Lower leg skin (tissue), 3 donors: ENCODE results near the gene CEP128.

Source experiments
- POLR2A ChIP-seq, 2 donors: fragments of 450-650 bp; IDR thresholded peaks; one replicate each; pipeline ENCODE4 v1.6.1; 2016 to 2017; ENCODE audit warnings: antibody characterized with exemption in 2 of 2, mild to moderate bottlenecking in 1 of 2, moderate library complexity in 1 of 2
- TF ChIP-seq, protein P1 (sequence below), 3 donors: fragments of 450-650 bp; IDR thresholded peaks; one replicate each; pipeline ENCODE4 v1.5.1; 2016; ENCODE audit warnings: antibody characterized with exemption in 3 of 3, mild to moderate bottlenecking in 3 of 3, moderate library complexity in 2 of 3

DNA sequence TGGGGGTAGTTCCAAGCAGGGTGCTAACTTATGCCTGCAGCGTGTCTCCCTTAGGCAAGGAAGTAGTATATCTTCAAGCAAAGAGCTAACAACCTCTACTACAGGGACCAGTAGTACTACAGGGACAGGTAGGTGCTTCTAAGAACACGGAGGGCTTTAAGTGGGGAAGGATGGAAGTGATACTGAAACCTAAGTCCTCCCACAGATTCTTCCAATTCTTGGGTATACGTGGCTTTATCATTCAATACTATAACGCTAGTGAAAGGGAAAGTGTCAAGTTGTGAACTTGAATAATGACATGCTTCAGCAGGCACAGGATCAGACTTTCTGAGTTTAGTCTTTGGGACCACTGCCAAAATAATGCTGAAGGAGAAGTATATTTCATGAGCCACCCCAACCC is 241.7 kb downstream of the CEP128 start:
- no peak for TF ChIP-seq POLR2A (IDR thresholded peaks at IDR 0.05)
- TF ChIP-seq, protein P1, sequence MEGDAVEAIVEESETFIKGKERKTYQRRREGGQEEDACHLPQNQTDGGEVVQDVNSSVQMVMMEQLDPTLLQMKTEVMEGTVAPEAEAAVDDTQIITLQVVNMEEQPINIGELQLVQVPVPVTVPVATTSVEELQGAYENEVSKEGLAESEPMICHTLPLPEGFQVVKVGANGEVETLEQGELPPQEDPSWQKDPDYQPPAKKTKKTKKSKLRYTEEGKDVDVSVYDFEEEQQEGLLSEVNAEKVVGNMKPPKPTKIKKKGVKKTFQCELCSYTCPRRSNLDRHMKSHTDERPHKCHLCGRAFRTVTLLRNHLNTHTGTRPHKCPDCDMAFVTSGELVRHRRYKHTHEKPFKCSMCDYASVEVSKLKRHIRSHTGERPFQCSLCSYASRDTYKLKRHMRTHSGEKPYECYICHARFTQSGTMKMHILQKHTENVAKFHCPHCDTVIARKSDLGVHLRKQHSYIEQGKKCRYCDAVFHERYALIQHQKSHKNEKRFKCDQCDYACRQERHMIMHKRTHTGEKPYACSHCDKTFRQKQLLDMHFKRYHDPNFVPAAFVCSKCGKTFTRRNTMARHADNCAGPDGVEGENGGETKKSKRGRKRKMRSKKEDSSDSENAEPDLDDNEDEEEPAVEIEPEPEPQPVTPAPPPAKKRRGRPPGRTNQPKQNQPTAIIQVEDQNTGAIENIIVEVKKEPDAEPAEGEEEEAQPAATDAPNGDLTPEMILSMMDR (IDR thresholded peaks at IDR 0.05), result no peak
